Right cardiac atrium (tissue), 5 donors: ENCODE measurements around the gene CANT1. TPM values are rescaled to one million over a fixed set of nuclear protein-coding genes. Genes with fewer than 3 reads are reported as not detected.

ENCODE experiments used
- ATAC-seq, 2 donors: fragments of 200-7000 bp; cut with Tn5 transposase; one replicate each; pipeline versions ENCODE4 v1.8.0 to v1.9.1; 2020; ENCODE audit warnings: moderate library complexity in 2 of 2, mild to moderate bottlenecking in 1 of 2
- DNase-seq, 3 donors: peaks; one replicate each; pipeline ENCODE4 v3.0.0-alpha.2; 2020
- H3K27ac ChIP-seq: one replicate; pipeline ENCODE4 v1.5.1; 2013; ENCODE audit warnings: mild to moderate bottlenecking, low read length, control low read depth, moderate library complexity
- H3K27me3 ChIP-seq: one replicate; pipeline ENCODE4 v1.6.1; 2013; ENCODE audit not compliant: control insufficient read depth, insufficient read depth
- H3K4me1 ChIP-seq: one replicate; pipeline ENCODE4 v1.6.1; 2013; ENCODE audit warnings: low read length; ENCODE audit not compliant: control insufficient read depth, insufficient read depth
- H3K4me3 ChIP-seq: one replicate; pipeline ENCODE4 v1.5.1; 2013; ENCODE audit warnings: low read length, control low read depth
- H3K9me3 ChIP-seq: one replicate; pipeline ENCODE4 v1.6.1; 2013; ENCODE audit warnings: low read length; ENCODE audit not compliant: control insufficient read depth
- WGBS: extraction: QIAGEN DNeasy Blood & Tissue Kit; methylation state at CpG from one replicate; pipeline ENCODE4 v1.1.7; 2013; 5-methylcytosine and 5-hydroxymethylcytosine counted together
- intact Hi-C, 4 donors: fragments of 100-400 bp; cut with DNase I; formaldehyde crosslinking; loops; one replicate each; pipeline versions ENCODE4 v1.11.0 to v1.14.0; 2022 to 2023
- polyA plus RNA-seq: library from polyadenylated mRNA; stranded (reverse); fragments of 200-250 nt; gene quantifications from one replicate; pipeline ENCODE4 v1.2.3, GENCODE V29; 2013
- total RNA-seq, 4 donors: library from RNA; stranded (reverse); fragmentation: NEBNext Ultra II Directional; extraction: Animal tissue kit (Norgen Biotek cat#: 25700); gene quantifications; one replicate each; pipeline ENCODE4 v1.2.1, GENCODE V29; 2021
- donor health status: healthy with polysubstance abuse.
- donor health status: DM: no; HTN: yes; CAD: no.
- donor health status: DM: no; HTN: no; CAD: no.
- donor health status: DM: no; HTN: yes; CAD: no; lungs with severe emphysema.
- donor health status: DM: yes; HTN: yes; CAD: no.

CANT1 gene
- total and polyA plus RNA-seq, 5 donors, result 13.6 to 38.8 (median 32.5) TPM

DNA sequence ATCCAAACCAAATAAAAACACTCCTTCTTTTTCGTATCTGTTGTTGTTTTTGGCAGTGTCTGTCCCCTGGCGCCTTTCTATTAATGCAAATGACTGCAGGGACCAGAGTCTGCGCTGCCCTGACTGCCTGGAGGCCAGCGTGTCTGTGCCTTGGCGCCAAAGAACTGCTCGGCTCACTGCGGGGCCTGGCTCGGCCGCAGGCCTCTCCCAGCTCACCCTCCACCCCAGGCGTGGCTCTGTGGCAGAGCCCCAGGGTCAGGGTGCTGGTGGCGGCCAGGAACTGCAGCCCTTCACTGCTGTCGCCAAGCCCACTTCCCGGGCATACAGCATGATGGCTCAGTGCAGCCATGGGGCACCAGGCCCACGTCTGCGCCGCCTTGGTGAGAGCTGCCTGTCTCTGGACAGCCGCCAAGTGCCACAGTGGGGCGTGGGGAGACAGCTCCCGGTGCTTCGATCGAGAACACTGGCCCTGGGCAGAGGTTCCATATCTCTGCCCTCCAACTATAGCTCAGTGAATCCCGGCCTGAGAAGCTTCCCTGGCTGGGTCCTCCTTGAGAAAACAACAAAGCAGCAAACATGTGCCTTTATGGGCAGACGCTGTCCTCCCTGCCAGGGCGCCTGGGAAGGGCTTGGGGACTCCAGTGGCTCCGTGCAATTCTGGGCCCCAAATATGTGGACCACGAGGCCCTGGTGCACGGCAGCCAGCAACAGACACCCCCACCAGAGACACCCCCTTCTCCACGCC, 11.1 kb downstream of the CANT1 start:
- H3K4me3 ChIP-seq, result no peak overlapping the region
- 46% methylated on average over 28 of the region's 28 CpGs for WGBS
- no peaks in the 10 kb centered on the region for H3K27me3 ChIP-seq
- peaks cover 6% of the 10 kb centered on the region for H3K4me1 ChIP-seq
- DNase-seq, result peak; percentile 81 to 95 (median 94)
- H3K9me3 ChIP-seq, result no peaks in the 10 kb centered on the region
- intact Hi-C loops, result loop anchor here in 1 of 4 donors (10.0 kb wide), 1 partner anchor 396 kb away; no protein-coding TSS in a partner anchor
- peak; percentile 89 to 92 for ATAC-seq
- H3K27ac ChIP-seq, result peak overlapping the region; percentile 61

DNA sequence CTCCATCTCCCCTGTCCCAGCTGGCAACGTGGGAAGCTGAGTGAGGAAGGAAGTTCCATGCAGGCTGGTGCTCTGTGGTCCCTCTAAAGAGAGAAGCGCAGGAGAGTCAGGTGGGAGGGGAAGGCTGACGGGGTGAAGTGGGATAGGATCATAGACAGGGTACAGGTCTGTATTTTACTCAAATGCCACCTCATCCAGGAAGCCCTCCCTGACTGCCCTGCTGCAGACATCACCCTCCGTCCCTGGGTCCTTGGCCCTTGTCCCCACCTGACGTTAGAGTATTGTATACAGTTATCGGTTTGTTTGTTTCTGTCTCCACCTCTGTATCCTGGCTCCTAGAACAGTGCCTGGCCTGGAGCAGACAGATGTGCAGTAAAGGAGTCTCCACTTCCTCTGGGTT, 11.7 kb downstream of the CANT1 start:
- no peaks in the 10 kb centered on the region for H3K27me3 ChIP-seq
- peaks cover 6% of the 10 kb centered on the region for H3K4me1 ChIP-seq
- peak overlapping the region; percentile 26 for H3K27ac ChIP-seq
- intact Hi-C loops, result loop anchor here in 1 of 4 donors (10.0 kb wide), 1 partner anchor 397 kb away; no protein-coding TSS in a partner anchor
- WGBS, result 62% methylated on average over 6 of the region's 6 CpGs
- peak in 1 of 2 donors; percentile 67 for ATAC-seq
- H3K9me3 ChIP-seq, result no peaks in the 10 kb centered on the region
- peak in 2 of 3 donors; percentile 51 to 76 for DNase-seq
- no peak overlapping the region for H3K4me3 ChIP-seq

DNA sequence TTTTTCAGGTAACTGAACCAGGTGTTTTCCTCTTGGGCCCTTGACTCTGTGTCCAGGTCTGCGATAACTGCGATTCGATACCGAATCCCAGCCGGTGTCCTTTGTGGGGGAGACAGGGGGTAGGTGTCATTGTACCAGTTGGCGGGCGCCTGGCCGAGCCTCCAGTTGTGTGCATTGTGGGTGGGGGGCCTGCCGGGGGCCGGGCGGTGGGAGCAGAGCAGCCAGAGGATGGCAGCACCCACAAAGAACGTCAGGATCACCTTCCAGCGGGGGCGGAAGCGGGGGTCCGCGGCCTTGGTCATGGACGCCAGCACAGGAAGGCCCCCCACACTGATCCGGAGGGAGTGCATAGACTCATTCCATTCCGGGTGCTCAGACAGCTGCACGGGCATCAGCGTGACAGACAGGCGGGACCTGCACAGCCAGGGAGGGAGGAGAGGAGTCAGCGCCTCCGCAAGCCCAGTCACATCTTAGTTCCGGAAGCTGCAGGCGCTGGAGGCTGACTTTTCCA, 12.3 kb downstream of the CANT1 start:
- H3K4me3 ChIP-seq, result no peak overlapping the region
- no peaks in the 10 kb centered on the region for H3K27me3 ChIP-seq
- WGBS, result 94% methylated on average over 27 of the region's 27 CpGs
- H3K9me3 ChIP-seq, result no peaks in the 10 kb centered on the region
- intact Hi-C loops, result loop anchor here in 1 of 4 donors (10.0 kb wide), 1 partner anchor 398 kb away; no protein-coding TSS in a partner anchor
- DNase-seq, result peak in 2 of 3 donors; percentile 61 to 65
- no peak overlapping the region for H3K27ac ChIP-seq
- ATAC-seq, result no peak
- H3K4me1 ChIP-seq, result peaks cover 6% of the 10 kb centered on the region

DNA sequence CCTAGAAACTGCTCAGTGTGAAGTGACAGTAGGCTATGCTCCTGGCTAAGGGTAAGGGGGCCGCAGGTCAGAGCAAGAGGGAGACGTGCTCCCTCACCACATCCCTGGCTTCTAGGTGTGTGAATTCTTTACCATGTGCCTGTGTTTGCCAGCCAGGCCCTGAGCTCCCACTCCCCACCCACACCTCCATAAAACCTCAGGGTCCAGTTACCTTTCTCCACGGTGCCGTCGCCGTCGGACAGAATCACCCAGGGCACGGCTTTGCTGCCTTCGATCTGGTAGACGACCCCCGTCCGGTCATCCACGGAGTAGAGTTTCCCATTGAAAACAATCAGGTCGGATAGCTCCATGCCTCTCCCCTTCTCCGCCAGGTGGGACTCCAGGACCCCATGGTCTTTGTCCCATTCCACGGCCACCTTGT, 12.8 kb downstream of the CANT1 start:
- DNase-seq (peak in 2 of 3 donors; percentile 52 to 53), ATAC-seq (no peak)
- Histone ChIP-seq H3K9me3 (no peaks in the 10 kb centered on the region), H3K27me3 (no peaks in the 10 kb centered on the region), H3K4me1 (peaks cover 6% of the 10 kb centered on the region), H3K27ac (no peak overlapping the region), H3K4me3 (no peak overlapping the region)
- 95% methylated on average over 16 of the region's 16 CpGs for WGBS
- intact Hi-C loops, result loop anchor here in 1 of 4 donors (10.0 kb wide), 1 partner anchor 398 kb away; no protein-coding TSS in a partner anchor

DNA sequence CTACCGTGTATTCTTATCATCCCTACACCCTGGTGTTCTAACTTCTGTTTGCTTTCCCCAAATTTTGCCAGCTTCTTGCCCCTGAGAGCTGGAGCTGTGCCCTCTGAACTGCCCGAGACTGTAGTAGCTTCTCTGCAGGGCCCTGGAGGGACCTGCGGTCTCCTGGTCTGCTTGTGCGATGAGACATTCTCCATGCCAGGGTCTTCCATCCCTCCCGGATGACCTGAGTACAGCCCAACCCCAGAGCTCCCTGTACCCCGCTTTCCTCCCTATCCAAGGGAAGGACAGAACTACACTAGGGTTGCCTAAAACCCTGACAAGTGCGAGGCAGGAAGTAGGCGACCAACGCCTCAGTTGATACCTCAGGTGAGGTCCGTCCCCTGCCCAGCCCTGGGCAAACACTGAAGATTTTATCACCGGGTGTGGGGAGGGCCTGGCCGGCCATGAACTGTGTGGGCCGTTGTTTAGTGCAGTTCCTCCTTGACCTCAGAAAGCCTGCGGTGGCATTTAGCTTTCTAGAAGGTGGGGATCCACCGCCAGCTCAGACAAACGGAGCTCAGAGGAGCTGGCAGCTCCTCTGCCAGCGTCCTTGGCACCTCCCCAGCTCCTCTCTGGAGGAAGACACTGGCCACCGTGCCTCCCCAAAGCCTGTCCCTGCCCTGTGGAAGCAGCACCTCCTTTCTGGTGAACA, 13.7 kb downstream of the CANT1 start:
- Histone ChIP-seq H3K27me3 (no peaks in the 10 kb centered on the region), H3K9me3 (no peaks in the 10 kb centered on the region), H3K4me3 (no peak overlapping the region), H3K4me1 (peaks cover 6% of the 10 kb centered on the region), H3K27ac (no peak overlapping the region)
- ATAC-seq (no peak), DNase-seq (peak in 2 of 3 donors; percentile 68 to 70)
- WGBS, result 68% methylated on average over 18 of the region's 18 CpGs
- intact Hi-C loops, result loop anchor here in 1 of 4 donors (10.0 kb wide), 1 partner anchor 399 kb away; no protein-coding TSS in a partner anchor

DNA sequence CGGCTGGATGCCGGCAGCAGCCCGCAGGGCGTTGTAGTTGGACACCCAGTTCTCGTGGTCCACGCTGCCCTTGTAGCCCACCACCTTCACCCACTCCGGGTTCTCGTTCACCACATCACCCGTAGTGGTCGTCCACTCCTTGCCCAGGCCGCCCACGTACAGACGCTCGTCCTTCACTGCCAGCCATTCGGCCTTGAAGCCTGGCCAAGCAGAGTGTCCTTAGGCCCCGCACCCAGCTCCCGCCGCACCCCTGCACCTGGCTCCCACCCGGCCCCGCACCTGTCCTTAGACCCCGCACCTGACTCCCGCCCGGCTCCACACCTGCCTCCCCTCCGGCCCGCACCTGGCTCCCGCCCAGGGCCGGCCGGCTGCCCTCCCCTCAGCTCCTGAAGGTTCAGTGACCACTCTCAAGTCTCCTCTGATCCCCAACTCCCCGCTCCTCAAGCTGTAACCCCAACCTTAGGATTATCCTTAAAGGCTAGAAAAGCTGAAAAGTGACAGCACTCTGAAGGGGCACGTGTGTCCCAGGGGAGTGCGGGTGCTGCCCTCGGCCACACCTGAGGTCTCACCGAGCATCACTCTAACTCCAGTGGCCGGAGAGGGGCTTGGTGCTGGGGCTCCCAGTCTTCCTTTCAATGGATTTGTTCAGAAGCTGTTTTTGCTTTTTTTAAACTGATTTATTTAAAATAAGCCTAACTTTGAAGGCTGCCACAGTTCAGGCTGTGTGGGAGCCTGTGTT, 14.4 kb downstream of the CANT1 start:
- DNase-seq (peak; percentile 13 to 73 (median 64)), ATAC-seq (no peak)
- no peak overlapping the region for H3K4me3 ChIP-seq
- H3K4me1 ChIP-seq, result peaks cover 6% of the 10 kb centered on the region
- intact Hi-C loops, result loop anchor here in 1 of 4 donors (10.0 kb wide), 1 partner anchor 400 kb away; no protein-coding TSS in a partner anchor
- H3K27ac ChIP-seq, result no peak overlapping the region
- WGBS, result 95% methylated on average over 34 of the region's 34 CpGs
- H3K27me3 ChIP-seq, result no peaks in the 10 kb centered on the region
- H3K9me3 ChIP-seq, result no peaks in the 10 kb centered on the region

DNA sequence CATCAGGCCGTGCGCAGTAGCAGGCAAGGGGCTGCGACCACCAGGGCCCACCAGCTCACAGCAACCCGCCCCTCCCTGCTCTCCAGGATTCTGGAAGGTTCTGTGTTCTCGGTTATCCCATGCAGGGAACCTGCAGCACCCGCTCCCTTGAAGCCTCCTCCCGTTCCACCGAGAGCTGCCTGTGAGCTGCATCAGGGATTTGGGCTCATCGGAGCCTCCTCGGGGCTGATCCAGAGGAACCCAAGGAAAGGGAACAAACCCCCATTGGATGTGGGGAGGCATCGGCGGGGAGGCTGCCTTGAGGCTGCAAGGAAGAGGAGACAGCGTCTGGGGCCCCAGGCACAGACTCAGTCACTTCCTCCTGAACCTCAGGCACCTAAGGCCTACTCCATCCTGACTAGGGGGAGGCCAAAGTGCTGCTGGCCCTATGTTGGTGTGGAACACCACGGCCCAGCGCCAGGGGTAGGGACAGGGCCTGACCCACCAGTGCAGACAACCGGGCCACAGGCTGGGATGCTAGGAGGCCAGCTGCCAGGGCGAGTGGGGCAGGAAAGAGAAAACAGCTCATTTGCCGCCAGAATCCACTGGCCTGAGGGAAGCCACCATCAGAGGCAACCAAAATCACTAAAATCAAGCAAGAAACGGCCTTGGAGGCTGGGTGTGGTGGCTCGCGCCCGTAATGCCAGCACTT, 15.4 kb downstream of the CANT1 start:
- Histone ChIP-seq H3K4me3 (no peak overlapping the region), H3K27me3 (no peaks in the 10 kb centered on the region), H3K4me1 (peaks cover 5% of the 10 kb centered on the region), H3K9me3 (no peaks in the 10 kb centered on the region), H3K27ac (no peak overlapping the region)
- peak; percentile 10 to 52 (median 30) for DNase-seq
- 96% methylated on average over 22 of the region's 22 CpGs for WGBS
- no peak for ATAC-seq
- intact Hi-C loops, result loop anchor here in 1 of 4 donors (10.0 kb wide), 1 partner anchor 401 kb away; no protein-coding TSS in a partner anchor

DNA sequence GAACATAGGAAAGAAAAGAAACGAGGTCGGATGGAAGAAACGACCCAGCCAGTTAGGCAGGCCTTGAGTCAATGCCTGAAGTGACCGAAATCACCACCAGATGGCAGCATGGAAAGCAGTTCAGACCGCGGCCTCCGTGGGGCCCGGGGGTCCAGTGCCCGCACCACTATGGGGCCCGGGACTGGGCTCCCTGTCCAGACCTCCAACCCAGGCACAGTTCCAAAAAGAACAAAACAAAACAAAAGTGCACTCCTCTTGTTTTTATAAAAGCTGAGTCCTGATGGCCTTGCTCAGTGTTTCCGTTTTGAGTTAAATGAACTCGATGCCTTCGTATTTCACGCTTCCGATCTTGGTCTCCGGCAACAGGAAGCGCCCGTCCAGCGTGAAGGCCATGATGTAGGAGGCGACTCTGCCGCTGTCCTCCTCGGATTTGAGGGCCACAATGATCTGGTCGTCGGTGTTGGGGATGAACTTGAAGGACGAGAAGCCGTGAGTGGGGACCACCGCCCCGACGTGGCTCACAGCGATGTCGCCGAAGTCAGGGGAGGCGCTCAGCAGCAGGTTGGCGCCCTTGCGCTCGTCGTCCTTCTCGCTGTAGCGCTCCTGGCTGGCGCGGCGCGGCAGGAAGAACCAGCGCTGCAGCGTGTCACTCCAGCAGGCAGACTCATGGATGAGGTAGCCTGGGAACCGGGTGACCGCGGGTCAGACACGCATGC, 16.2 kb downstream of the CANT1 start:
- Histone ChIP-seq H3K27ac (no peak overlapping the region), H3K4me1 (no peaks in the 10 kb centered on the region), H3K4me3 (no peak overlapping the region), H3K27me3 (no peaks in the 10 kb centered on the region), H3K9me3 (no peaks in the 10 kb centered on the region)
- intact Hi-C loops, result loop anchor here in 1 of 4 donors (10.0 kb wide), 1 partner anchor 401 kb away; no protein-coding TSS in a partner anchor
- DNase-seq (peak; percentile 24 to 83 (median 79)), ATAC-seq (peak; percentile 37 to 57)
- 71% methylated on average over 49 of the region's 49 CpGs for WGBS

DNA sequence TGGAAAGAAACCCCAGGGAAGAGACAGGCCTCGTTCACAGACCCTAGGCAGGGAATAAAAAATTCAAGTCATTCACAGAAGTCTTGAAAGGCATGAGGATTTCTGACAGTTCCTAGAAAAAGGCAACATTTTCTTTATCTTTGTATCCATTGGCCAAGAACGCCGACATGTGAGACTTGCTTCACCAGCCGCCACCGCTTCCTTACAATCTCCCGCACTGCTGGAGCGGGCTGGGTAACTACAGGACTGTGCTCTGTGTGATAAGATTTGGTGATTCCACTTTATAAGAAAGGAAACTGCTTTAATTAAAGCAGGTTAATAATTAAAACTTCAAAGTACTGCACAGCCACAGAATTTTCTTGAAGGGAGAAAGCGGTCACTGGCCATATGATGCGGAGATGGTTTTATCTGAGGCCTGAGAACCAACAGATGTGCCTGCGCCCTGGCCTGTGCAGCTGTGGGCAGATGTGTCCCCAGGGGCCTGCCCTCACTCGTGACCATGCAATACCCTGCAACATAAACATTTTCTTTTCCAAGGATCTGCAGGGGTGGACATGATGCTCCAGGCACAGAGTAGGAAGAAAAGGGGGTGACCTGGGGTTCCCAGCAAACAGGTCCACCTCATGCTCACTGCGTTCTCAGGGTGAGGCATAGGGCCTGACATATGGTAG, 16.9 kb downstream of the CANT1 start:
- DNase-seq (peak in 2 of 3 donors; percentile 39 to 49), ATAC-seq (no peak)
- Histone ChIP-seq H3K27me3 (no peaks in the 10 kb centered on the region), H3K27ac (no peak overlapping the region), H3K4me1 (peaks cover 1% of the 10 kb centered on the region), H3K9me3 (no peaks in the 10 kb centered on the region), H3K4me3 (no peak overlapping the region)
- WGBS, result 81% methylated on average over 12 of the region's 12 CpGs
- intact Hi-C loops, result loop anchor here in 1 of 4 donors (10.0 kb wide), 1 partner anchor 402 kb away; no protein-coding TSS in a partner anchor
